GM23338 (cell line): ENCODE measurements around the gene SH3GL2.

Source experiments
- CREB1 ChIP-seq: fragments of 250-450 bp; sonication (Bioruptor Pico); IDR thresholded peaks from 2 replicates; pipeline ENCODE4 v1.5.0; 2020; ENCODE audit warnings: low read depth, mild to moderate bottlenecking, moderate library complexity
- EZH2 ChIP-seq: fragments of 200-600 bp; sonication (generic); IDR thresholded peaks from one replicate; pipeline ENCODE4 v1.8.0; 2017; ENCODE audit warnings: antibody characterized with exemption, mild to moderate bottlenecking, low read depth; ENCODE audit not compliant: unreplicated experiment
- EZH2phosphoT487 ChIP-seq: fragments of 200-600 bp; sonication (generic); IDR thresholded peaks from one replicate; pipeline ENCODE4 v1.8.1; 2018; ENCODE audit warnings: antibody characterized with exemption; ENCODE audit not compliant: unreplicated experiment
- JUNB ChIP-seq: IDR thresholded peaks from one replicate; pipeline ENCODE4 v1.6.1; 2016; ENCODE audit warnings: antibody characterized with exemption; ENCODE audit not compliant: unreplicated experiment
- NANOG ChIP-seq: IDR thresholded peaks from 2 replicates; pipeline ENCODE4 v1.6.1; 2016; ENCODE audit warnings: antibody characterized with exemption, borderline replicate concordance
- POLR2AphosphoS5 ChIP-seq: IDR thresholded peaks from 2 replicates; pipeline ENCODE4 v1.6.1; 2016; ENCODE audit warnings: antibody characterized with exemption, low read depth
- STAT1 ChIP-seq: IDR thresholded peaks from one replicate; pipeline ENCODE4 v1.6.1; 2016; ENCODE audit warnings: antibody characterized with exemption; ENCODE audit not compliant: unreplicated experiment
- ZNF331 ChIP-seq: fragments of 250-450 bp; sonication (Bioruptor Pico); IDR thresholded peaks from 2 replicates; pipeline ENCODE4 v1.5.0; 2020; ENCODE audit warnings: low read depth, mild to moderate bottlenecking, moderate library complexity
- TF ChIP-seq, protein P1 (sequence below), 2 experiments: fragments of 200-600 bp in 1 of 2; sonication (generic) in 1 of 2; conservative IDR thresholded peaks; 2 replicates each; pipeline versions ENCODE4 v1.5.1 to v1.6.1; 2016 to 2017; ENCODE audit warnings: antibody characterized with exemption in 2 of 2, low read depth in 2 of 2, mild to moderate bottlenecking in 2 of 2, moderate library complexity in 1 of 2
- TF ChIP-seq, protein P2 (sequence below): IDR thresholded peaks from 2 replicates; pipeline ENCODE4 v1.6.1; 2016; ENCODE audit warnings: antibody characterized with exemption
- TF ChIP-seq, protein P3 (sequence below): IDR thresholded peaks from one replicate; pipeline ENCODE4 v1.6.1; 2018; ENCODE audit warnings: antibody characterized with exemption; ENCODE audit not compliant: unreplicated experiment

DNA sequence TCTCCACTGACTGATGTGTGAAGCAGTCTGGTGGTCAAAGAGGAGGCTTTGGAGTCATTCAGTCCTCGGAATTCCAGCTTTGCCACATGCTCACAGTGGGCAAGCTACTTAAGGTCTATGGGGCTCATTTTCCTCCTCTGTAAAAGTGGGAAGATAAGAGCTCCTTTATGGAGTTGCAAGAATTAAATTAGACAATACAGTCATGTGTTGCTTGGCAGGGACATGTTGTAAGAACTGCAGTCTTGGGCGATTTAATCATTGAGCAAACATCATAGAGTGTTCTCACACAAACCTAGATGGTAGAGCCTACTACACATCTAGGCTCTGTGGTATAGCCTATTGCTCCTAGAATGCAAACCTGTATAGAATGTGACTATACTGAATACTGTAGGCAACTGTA, 253.9 kb downstream of the SH3GL2 start:
- TF ChIP-seq, protein P1, sequence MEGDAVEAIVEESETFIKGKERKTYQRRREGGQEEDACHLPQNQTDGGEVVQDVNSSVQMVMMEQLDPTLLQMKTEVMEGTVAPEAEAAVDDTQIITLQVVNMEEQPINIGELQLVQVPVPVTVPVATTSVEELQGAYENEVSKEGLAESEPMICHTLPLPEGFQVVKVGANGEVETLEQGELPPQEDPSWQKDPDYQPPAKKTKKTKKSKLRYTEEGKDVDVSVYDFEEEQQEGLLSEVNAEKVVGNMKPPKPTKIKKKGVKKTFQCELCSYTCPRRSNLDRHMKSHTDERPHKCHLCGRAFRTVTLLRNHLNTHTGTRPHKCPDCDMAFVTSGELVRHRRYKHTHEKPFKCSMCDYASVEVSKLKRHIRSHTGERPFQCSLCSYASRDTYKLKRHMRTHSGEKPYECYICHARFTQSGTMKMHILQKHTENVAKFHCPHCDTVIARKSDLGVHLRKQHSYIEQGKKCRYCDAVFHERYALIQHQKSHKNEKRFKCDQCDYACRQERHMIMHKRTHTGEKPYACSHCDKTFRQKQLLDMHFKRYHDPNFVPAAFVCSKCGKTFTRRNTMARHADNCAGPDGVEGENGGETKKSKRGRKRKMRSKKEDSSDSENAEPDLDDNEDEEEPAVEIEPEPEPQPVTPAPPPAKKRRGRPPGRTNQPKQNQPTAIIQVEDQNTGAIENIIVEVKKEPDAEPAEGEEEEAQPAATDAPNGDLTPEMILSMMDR (conservative IDR thresholded peaks at IDR 0.05; ENCODE audit: low read depth in 2 of 2): no peak
- TF ChIP-seq, protein P2, sequence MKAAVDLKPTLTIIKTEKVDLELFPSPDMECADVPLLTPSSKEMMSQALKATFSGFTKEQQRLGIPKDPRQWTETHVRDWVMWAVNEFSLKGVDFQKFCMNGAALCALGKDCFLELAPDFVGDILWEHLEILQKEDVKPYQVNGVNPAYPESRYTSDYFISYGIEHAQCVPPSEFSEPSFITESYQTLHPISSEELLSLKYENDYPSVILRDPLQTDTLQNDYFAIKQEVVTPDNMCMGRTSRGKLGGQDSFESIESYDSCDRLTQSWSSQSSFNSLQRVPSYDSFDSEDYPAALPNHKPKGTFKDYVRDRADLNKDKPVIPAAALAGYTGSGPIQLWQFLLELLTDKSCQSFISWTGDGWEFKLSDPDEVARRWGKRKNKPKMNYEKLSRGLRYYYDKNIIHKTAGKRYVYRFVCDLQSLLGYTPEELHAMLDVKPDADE: no peak
- TF ChIP-seq EZH2phosphoT487 (no peak), EZH2 (no peak), POLR2AphosphoS5 (no peak), ZNF331 (CRISPR knock-in tag) (no peak), CREB1 (CRISPR knock-in tag) (no peak), JUNB (no peak), NANOG (no peak), STAT1 (no peak)
- TF ChIP-seq, protein P3, sequence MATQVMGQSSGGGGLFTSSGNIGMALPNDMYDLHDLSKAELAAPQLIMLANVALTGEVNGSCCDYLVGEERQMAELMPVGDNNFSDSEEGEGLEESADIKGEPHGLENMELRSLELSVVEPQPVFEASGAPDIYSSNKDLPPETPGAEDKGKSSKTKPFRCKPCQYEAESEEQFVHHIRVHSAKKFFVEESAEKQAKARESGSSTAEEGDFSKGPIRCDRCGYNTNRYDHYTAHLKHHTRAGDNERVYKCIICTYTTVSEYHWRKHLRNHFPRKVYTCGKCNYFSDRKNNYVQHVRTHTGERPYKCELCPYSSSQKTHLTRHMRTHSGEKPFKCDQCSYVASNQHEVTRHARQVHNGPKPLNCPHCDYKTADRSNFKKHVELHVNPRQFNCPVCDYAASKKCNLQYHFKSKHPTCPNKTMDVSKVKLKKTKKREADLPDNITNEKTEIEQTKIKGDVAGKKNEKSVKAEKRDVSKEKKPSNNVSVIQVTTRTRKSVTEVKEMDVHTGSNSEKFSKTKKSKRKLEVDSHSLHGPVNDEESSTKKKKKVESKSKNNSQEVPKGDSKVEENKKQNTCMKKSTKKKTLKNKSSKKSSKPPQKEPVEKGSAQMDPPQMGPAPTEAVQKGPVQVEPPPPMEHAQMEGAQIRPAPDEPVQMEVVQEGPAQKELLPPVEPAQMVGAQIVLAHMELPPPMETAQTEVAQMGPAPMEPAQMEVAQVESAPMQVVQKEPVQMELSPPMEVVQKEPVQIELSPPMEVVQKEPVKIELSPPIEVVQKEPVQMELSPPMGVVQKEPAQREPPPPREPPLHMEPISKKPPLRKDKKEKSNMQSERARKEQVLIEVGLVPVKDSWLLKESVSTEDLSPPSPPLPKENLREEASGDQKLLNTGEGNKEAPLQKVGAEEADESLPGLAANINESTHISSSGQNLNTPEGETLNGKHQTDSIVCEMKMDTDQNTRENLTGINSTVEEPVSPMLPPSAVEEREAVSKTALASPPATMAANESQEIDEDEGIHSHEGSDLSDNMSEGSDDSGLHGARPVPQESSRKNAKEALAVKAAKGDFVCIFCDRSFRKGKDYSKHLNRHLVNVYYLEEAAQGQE: no peak
